Smooth muscle cell (in vitro differentiated cells): ENCODE results near the gene ENOSF1. TPM values are rescaled to one million over a fixed set of nuclear protein-coding genes. Genes with fewer than 3 reads are reported as not detected.

Experiments
- DNase-seq: peaks from one replicate; lab custom pipeline; 2025; ENCODE audit not compliant: unreplicated experiment; lab: John Stamatoyannopoulos, UW
- H2AFZ ChIP-seq: fragments of 200-600 bp; sonication (generic); 2 replicates; pipeline ENCODE4 v1.6.0; 2016; ENCODE audit warnings: antibody characterized with exemption, low read depth, mild to moderate bottlenecking
- H3F3A ChIP-seq: fragments of 200-600 bp; sonication (generic); 2 replicates; pipeline ENCODE4 v1.6.0; 2017; ENCODE audit warnings: antibody characterized with exemption, low read depth
- H3K27ac ChIP-seq: fragments of 200-600 bp; sonication (generic); 2 replicates; pipeline ENCODE4 v1.5.1; 2016; ENCODE audit warnings: low read depth, mild to moderate bottlenecking
- H3K27me3 ChIP-seq: fragments of 200-600 bp; sonication (generic); 2 replicates; pipeline ENCODE4 v1.6.1; 2016; ENCODE audit warnings: low read depth, mild to moderate bottlenecking
- H3K36me3 ChIP-seq: fragments of 200-600 bp; sonication (generic); 2 replicates; pipeline ENCODE4 v1.5.1; 2016; ENCODE audit warnings: low read depth
- H3K4me1 ChIP-seq: fragments of 200-600 bp; sonication (generic); 2 replicates; pipeline ENCODE4 v1.5.1; 2016; ENCODE audit warnings: low read depth
- H3K4me2 ChIP-seq: fragments of 200-600 bp; sonication (generic); 2 replicates; pipeline ENCODE4 v1.6.0; 2016; ENCODE audit warnings: mild to moderate bottlenecking
- H3K4me3 ChIP-seq: fragments of 200-600 bp; sonication (generic); 2 replicates; pipeline ENCODE4 v1.5.1; 2016; ENCODE audit warnings: mild to moderate bottlenecking
- H3K79me2 ChIP-seq: fragments of 200-600 bp; sonication (generic); 2 replicates; pipeline ENCODE4 v1.6.0; 2016; ENCODE audit warnings: low read depth, mild to moderate bottlenecking
- H3K9ac ChIP-seq: fragments of 200-600 bp; sonication (generic); 2 replicates; pipeline ENCODE4 v1.6.0; 2016; ENCODE audit warnings: low read depth
- H3K9me3 ChIP-seq: fragments of 200-600 bp; sonication (generic); replicated peaks from 2 replicates; pipeline ENCODE4 v1.5.1; 2016; ENCODE audit warnings: low read depth
- H4K20me1 ChIP-seq: fragments of 200-600 bp; sonication (generic); 2 replicates; pipeline ENCODE4 v1.6.0; 2016; ENCODE audit warnings: low read depth
- WGBS: methylation state at CpG from one replicate; pipeline ENCODE4 v1.1.7; 2016; ENCODE audit warnings: low lambda C conversion rate; 5-methylcytosine and 5-hydroxymethylcytosine counted together
- polyA plus RNA-seq: library from polyadenylated mRNA; unstranded; fragments of >200 nt; fragmentation: Nextera tagmentation; extraction: Ambion mirVana; gene quantifications from 2 replicates; pipeline ENCODE4 v1.2.1, GENCODE V29; 2016
- total RNA-seq: library from RNA; depleted of rRNA; stranded (reverse); fragments of >200 nt; gene quantifications from 2 replicates; pipeline ENCODE4 v1.2.3, GENCODE V29; 2014
- TF ChIP-seq, protein P1 (sequence below): fragments of 200-600 bp; sonication (generic); IDR thresholded peaks from 2 replicates; pipeline ENCODE4 v1.5.1; 2017; ENCODE audit warnings: borderline replicate concordance, mild to moderate bottlenecking, antibody characterized with exemption; ENCODE audit not compliant: insufficient read depth, poor library complexity, severe bottlenecking

The ENOSF1 gene
- total and polyA plus RNA-seq, 2 experiments from 2014 or later: 6.6 to 12.4 TPM

DNA sequence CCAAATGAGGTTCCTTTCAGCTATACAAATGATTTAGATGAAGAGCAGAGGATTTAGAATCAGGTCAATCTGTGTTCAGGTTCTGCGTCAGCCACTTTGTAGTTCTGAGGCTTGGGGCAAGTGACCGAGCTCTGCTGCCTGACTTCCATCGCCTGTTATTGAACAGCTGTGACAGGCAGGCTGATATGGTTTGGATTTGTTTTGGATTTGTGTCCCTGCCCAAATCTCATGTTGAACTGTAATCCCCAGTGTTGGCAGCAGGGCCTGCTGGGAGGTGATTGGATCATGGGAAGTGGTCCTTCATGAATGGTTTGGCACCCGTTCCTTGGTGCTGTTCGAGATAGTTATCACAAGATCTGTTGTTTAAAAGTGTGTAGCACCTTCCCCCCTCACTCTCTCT, 36.4 kb downstream of the ENOSF1 start:
- DNase-seq: no peak
- WGBS: 94% methylated on average over 5 of the region's 5 CpGs
- H3K4me3 ChIP-seq: no peak overlapping the region
- H2AFZ ChIP-seq: no peak overlapping the region
- H3K9me3 ChIP-seq: no peaks in the 10 kb centered on the region
- no peaks in the 10 kb centered on the region for H3K4me1 ChIP-seq
- TF ChIP-seq, protein P1, sequence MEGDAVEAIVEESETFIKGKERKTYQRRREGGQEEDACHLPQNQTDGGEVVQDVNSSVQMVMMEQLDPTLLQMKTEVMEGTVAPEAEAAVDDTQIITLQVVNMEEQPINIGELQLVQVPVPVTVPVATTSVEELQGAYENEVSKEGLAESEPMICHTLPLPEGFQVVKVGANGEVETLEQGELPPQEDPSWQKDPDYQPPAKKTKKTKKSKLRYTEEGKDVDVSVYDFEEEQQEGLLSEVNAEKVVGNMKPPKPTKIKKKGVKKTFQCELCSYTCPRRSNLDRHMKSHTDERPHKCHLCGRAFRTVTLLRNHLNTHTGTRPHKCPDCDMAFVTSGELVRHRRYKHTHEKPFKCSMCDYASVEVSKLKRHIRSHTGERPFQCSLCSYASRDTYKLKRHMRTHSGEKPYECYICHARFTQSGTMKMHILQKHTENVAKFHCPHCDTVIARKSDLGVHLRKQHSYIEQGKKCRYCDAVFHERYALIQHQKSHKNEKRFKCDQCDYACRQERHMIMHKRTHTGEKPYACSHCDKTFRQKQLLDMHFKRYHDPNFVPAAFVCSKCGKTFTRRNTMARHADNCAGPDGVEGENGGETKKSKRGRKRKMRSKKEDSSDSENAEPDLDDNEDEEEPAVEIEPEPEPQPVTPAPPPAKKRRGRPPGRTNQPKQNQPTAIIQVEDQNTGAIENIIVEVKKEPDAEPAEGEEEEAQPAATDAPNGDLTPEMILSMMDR: no peak
- no peaks in the 10 kb centered on the region for H3K36me3 ChIP-seq
- H3K4me2 ChIP-seq: no peak overlapping the region
- no peaks in the 10 kb centered on the region for H3F3A ChIP-seq
- no peak overlapping the region for H3K27ac ChIP-seq
- H3K79me2 ChIP-seq: no peaks in the 10 kb centered on the region
- H3K9ac ChIP-seq: no peak overlapping the region
- H4K20me1 ChIP-seq: no peaks in the 10 kb centered on the region
- H3K27me3 ChIP-seq: no peaks in the 10 kb centered on the region

DNA sequence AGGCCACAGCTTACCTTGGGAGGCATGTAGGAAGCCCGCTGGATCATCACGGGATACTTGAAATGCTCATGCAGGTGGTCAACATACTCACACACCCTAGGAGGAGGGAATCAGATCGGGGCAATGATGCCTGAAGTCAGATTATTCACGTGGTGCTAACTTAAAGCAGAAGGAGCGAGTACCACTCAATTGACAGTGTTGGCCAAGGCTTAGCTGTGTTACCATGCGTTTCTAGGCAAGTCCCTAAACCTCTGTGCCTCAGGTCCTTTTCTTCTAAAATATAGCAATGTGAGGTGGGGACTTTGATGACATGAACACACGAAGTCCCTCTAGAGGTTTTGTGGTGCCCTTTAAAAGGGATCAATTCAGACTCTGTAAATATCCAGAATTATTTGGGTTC, 37.1 kb downstream of the ENOSF1 start:
- Histone ChIP-seq H3K27me3 (no peaks in the 10 kb centered on the region), H4K20me1 (no peaks in the 10 kb centered on the region), H3K27ac (no peak overlapping the region), H3F3A (no peaks in the 10 kb centered on the region), H3K4me1 (no peaks in the 10 kb centered on the region), H3K36me3 (no peaks in the 10 kb centered on the region), H3K9ac (no peak overlapping the region), H3K4me2 (no peak overlapping the region), H3K79me2 (no peaks in the 10 kb centered on the region), H2AFZ (no peak overlapping the region), H3K4me3 (no peak overlapping the region), H3K9me3 (no peaks in the 10 kb centered on the region)
- TF ChIP-seq, protein P1: no peak
- no peak for DNase-seq
- whole genome bisulfite sequencing: 98% methylated on average over 7 of the region's 7 CpGs

DNA sequence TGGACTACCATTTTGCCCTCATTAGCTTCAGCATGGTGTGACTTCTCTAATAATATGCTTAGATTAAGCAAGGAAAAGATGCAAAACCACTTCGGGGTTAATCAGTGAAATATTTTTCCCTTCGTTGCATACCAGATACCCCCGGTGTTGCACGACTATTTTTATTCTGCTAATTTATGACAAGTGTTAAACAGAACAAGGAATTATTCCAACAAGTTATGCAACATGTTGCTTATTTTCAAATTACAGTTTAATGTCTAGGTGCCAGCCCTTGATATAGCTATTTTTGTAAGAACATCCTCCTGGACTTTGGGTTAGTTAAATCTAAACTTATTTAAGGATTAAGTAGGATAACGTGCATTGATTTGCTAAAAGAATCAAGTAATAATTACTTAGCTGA, 38.7 kb downstream of the ENOSF1 start:
- WGBS: 96% methylated on average over 5 of the region's 5 CpGs
- Histone ChIP-seq H2AFZ (no peak overlapping the region), H3K79me2 (no peaks in the 10 kb centered on the region), H3K36me3 (no peaks in the 10 kb centered on the region), H3K27ac (no peak overlapping the region), H3K9me3 (no peaks in the 10 kb centered on the region), H3K4me2 (no peak overlapping the region), H4K20me1 (no peaks in the 10 kb centered on the region), H3F3A (no peaks in the 10 kb centered on the region), H3K9ac (no peak overlapping the region), H3K4me3 (no peak overlapping the region), H3K27me3 (no peaks in the 10 kb centered on the region), H3K4me1 (no peaks in the 10 kb centered on the region)
- TF ChIP-seq, protein P1: no peak
- no peak for DNase-seq

DNA sequence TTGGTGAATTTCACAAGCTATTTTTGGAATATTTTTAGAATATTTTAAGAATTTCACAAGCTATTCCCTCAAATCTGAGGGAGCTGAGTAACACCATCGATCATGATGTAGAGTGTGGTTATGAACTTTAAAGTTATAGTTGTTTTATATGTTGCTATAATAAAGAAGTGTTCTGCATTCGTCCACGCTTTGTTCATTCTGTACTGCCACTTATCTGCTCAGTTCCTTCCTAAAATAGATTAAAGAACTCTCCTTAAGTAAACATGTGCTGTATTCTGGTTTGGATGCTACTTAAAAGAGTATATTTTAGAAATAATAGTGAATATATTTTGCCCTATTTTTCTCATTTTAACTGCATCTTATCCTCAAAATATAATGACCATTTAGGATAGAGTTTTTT, 39.1 kb downstream of the ENOSF1 start:
- Histone ChIP-seq H3K9me3 (no peaks in the 10 kb centered on the region), H3K27me3 (no peaks in the 10 kb centered on the region), H3K4me3 (no peak overlapping the region), H3F3A (no peaks in the 10 kb centered on the region), H3K36me3 (no peaks in the 10 kb centered on the region), H3K79me2 (no peaks in the 10 kb centered on the region), H3K9ac (no peak overlapping the region), H4K20me1 (no peaks in the 10 kb centered on the region), H2AFZ (no peak overlapping the region), H3K27ac (no peak overlapping the region), H3K4me2 (no peak overlapping the region), H3K4me1 (no peaks in the 10 kb centered on the region)
- 92% methylated on average over 3 of the region's 3 CpGs for WGBS
- no peak for DNase-seq
- TF ChIP-seq, protein P1: no peak
